Measurements from ENCODE around the gene LRRC8A. TPM values are rescaled to one million over a fixed set of nuclear protein-coding genes. Genes with fewer than 3 reads are reported as not detected.

Gene LRRC8A
- total RNA-seq, 1 donor, result 38.0 TPM

DNA sequence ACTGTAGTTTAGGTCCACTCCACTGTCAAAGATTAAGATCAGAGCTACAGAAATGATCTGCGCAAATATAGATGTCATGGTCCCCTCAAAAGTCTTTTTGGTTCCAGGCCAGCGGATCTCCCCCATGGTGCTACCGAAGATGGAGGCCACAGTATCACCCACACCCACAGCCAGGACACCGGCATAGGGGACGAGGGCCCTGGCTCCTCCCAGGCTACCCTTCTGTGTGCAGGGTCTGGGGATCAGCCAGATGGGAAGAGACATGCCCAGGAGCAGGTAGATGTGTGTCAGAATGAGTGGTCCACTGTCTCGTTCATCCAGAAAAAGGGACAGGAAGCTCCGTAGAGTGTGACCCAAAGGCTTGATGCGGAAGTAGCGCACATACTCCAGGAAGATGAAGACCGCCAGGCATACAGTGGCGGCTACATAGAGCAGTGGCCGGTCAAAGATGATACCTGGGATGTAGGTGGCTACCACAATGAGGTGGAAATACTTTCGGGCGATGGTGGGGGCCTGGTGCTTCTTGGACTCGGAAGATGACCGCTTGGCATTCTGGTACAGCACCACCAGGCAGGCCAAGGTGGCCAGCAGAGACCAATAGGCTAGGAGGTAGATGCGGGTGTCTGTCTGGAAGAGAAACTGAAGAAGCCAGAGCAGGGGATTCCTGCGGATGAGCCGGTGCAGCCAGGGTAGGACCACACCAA lies 64.0 kb downstream of the LRRC8A start:
- H2AFZ ChIP-seq (ENCODE audit: low read length), result no peak overlapping the region

GRCh38 chr9:128946571-128947276 lies 64.8 kb downstream of the LRRC8A start:
- H3K79me2 ChIP-seq (ENCODE audit: insufficient read depth, low read length), result peaks cover 21% of the 10 kb centered on the region
- no peak for TF ChIP-seq CTCF (IDR thresholded peaks at IDR 0.05; ENCODE audit: extremely low read depth, low read depth, low read length)
- DNase-seq (ENCODE audit: insufficient read length, low spot score, missing footprints), result peak; percentile 88

More for the DNA sequence above, 64.0 kb downstream of the LRRC8A start:
- Histone ChIP-seq H3K4me3 (ENCODE audit: insufficient read depth, low read length) (no peak overlapping the region), H3K4me2 (ENCODE audit: insufficient read depth, low read length) (no peak overlapping the region), H3K4me1 (ENCODE audit: insufficient read depth, low read length) (peaks cover 8% of the 10 kb centered on the region), H3K36me3 (ENCODE audit: insufficient read depth, low read length) (peaks cover 15% of the 10 kb centered on the region), H3K27me3 (ENCODE audit: insufficient read depth, low read length) (no peaks in the 10 kb centered on the region), H3K79me2 (ENCODE audit: insufficient read depth, low read length) (peaks cover 21% of the 10 kb centered on the region), H3K27ac (ENCODE audit: low read depth, low read length) (no peak overlapping the region), H3K9me3 (ENCODE audit: low read depth, low read length) (no peaks in the 10 kb centered on the region), H4K20me1 (ENCODE audit: insufficient read depth, low read length) (peaks cover 3% of the 10 kb centered on the region)
- no peak for DNase-seq (ENCODE audit: insufficient read length, low spot score, missing footprints)
- no peak for TF ChIP-seq CTCF (IDR thresholded peaks at IDR 0.05; ENCODE audit: extremely low read depth, low read depth, low read length)

GRCh38 chr9:128947277-128947526 lies 65.3 kb downstream of the LRRC8A start:
- H3K27ac ChIP-seq (ENCODE audit: low read depth, low read length), result peak overlapping the region; percentile 96

More at GRCh38 chr9:128946571-128947276, 64.8 kb downstream of the LRRC8A start:
- Histone ChIP-seq H3K4me1 (ENCODE audit: insufficient read depth, low read length) (peaks cover 8% of the 10 kb centered on the region), H3K27ac (ENCODE audit: low read depth, low read length) (peak overlapping the region; percentile 96), H3K4me2 (ENCODE audit: insufficient read depth, low read length) (peak overlapping the region; percentile 83), H3K36me3 (ENCODE audit: insufficient read depth, low read length) (peaks cover 15% of the 10 kb centered on the region), H3K4me3 (ENCODE audit: insufficient read depth, low read length) (peak overlapping the region; percentile 93), H4K20me1 (ENCODE audit: insufficient read depth, low read length) (peaks cover 3% of the 10 kb centered on the region), H3K9me3 (ENCODE audit: low read depth, low read length) (no peaks in the 10 kb centered on the region), H2AFZ (ENCODE audit: low read length) (peak overlapping the region; percentile 96), H3K27me3 (ENCODE audit: insufficient read depth, low read length) (no peaks in the 10 kb centered on the region)

More at GRCh38 chr9:128947277-128947526, 65.3 kb downstream of the LRRC8A start:
- Histone ChIP-seq H3K4me3 (ENCODE audit: insufficient read depth, low read length) (peak overlapping the region; percentile 93), H4K20me1 (ENCODE audit: insufficient read depth, low read length) (peaks cover 3% of the 10 kb centered on the region), H3K27me3 (ENCODE audit: insufficient read depth, low read length) (no peaks in the 10 kb centered on the region), H2AFZ (ENCODE audit: low read length) (peak overlapping the region; percentile 96), H3K79me2 (ENCODE audit: insufficient read depth, low read length) (peaks cover 21% of the 10 kb centered on the region), H3K4me1 (ENCODE audit: insufficient read depth, low read length) (peaks cover 8% of the 10 kb centered on the region), H3K36me3 (ENCODE audit: insufficient read depth, low read length) (peaks cover 15% of the 10 kb centered on the region), H3K4me2 (ENCODE audit: insufficient read depth, low read length) (peak overlapping the region; percentile 83), H3K9me3 (ENCODE audit: low read depth, low read length) (no peaks in the 10 kb centered on the region)
- DNase-seq (ENCODE audit: insufficient read length, low spot score, missing footprints), result no peak
- no peak for TF ChIP-seq CTCF (IDR thresholded peaks at IDR 0.05; ENCODE audit: extremely low read depth, low read depth, low read length)

Measured in osteoblast (primary cell).